Epithelial cell of esophagus (primary cell): Measurements from ENCODE around the gene IREB2.
A peak's percentile ranks its signal among the peaks of the same experiment; 100 is the strongest.

Experiments used
- DNase-seq: peaks from one replicate; pipeline ENCODE4 v3.0.0; 2010; ENCODE audit warnings: low read depth
- H3K4me3 ChIP-seq: 2 replicates; pipeline ENCODE4 v1.5.1; 2011; ENCODE audit warnings: mild to moderate bottlenecking, low read length, control low read depth
- CTCF ChIP-seq: IDR thresholded peaks from 2 replicates; pipeline ENCODE4 v1.5.1; 2011; ENCODE audit warnings: low read depth, mild to moderate bottlenecking, low read length, control low read depth, inconsistent platforms; ENCODE audit not compliant: insufficient read depth; ENCODE audit errors: missing control alignments

Gene IREB2

GRCh38 chr15:78406016-78406585 is 31.9 kb upstream of the IREB2 start:
- TF ChIP-seq CTCF: no peak
- H3K4me3 ChIP-seq: no peak overlapping the region
- DNase-seq: no peak

- no peak overlapping the region for H3K4me3 ChIP-seq
- TF ChIP-seq CTCF: no peak
- no peak for DNase-seq
Measured at GRCh38 chr15:78407608-78408354, 30.2 kb upstream of the IREB2 start.

- H3K4me3 ChIP-seq: no peak overlapping the region
- peak; percentile 83 for DNase-seq
- TF ChIP-seq CTCF: no peak
Measured at GRCh38 chr15:78408355-78408640, 29.7 kb upstream of the IREB2 start.

- H3K4me3 ChIP-seq: no peak overlapping the region
- DNase-seq: peak; percentile 51
- no peak for TF ChIP-seq CTCF
Measured at GRCh38 chr15:78408961-78409360, 29.1 kb upstream of the IREB2 start.

- DNase-seq: no peak
- TF ChIP-seq CTCF: no peak
- H3K4me3 ChIP-seq: no peak overlapping the region
Measured at GRCh38 chr15:78411061-78411460, 27.0 kb upstream of the IREB2 start.

- no peak overlapping the region for H3K4me3 ChIP-seq
- DNase-seq: no peak
- TF ChIP-seq CTCF: no peak
Measured at GRCh38 chr15:78414621-78415250, 23.3 kb upstream of the IREB2 start.
